H1 (cell line): ENCODE measurements around the gene USP30. TPM values are rescaled to one million over a fixed set of nuclear protein-coding genes. Genes with fewer than 3 reads are reported as not detected.

Experiments used
- CTCF ChIA-PET: fragments of 300-600 bp; sonication (Branson Sonifier 250); formaldehyde crosslinking; loops from one replicate; lab custom pipeline; 2021; ENCODE audit not compliant: partially characterized antibody; lab: Charles Lee
- POLR2A ChIA-PET: fragments of 300-600 bp; sonication (Branson Sonifier 250); formaldehyde crosslinking; loops from one replicate; lab custom pipeline; 2021; ENCODE audit warnings: inconsistent platforms; ENCODE audit not compliant: partially characterized antibody; lab: Charles Lee
- DNase-seq, 2 experiments: peaks; one replicate each; pipeline versions ENCODE4 v3.0.0 to v3.0.0-alpha.2; 2010 to 2022; ENCODE audit warnings: low spot score in 2 of 2, low read depth in 1 of 2, mixed read lengths in 1 of 2
- FAIRE-seq: peaks from 2 replicates; lab custom pipeline; 2011; peaks lifted over from hg19 to GRCh38; lab: Jason Lieb, UNC
- H2AFZ ChIP-seq: 2 replicates; pipeline ENCODE4 v1.8.1; 2012; ENCODE audit warnings: low read length, inconsistent platforms
- H2AK5ac ChIP-seq: 2 replicates; pipeline ENCODE4 v1.6.1; 2013; ENCODE audit warnings: low read depth, low read length
- H2BK120ac ChIP-seq: replicated peaks from 2 replicates; pipeline ENCODE3; 2013; ENCODE audit warnings: low read depth, low read length, inconsistent platforms
- H2BK12ac ChIP-seq: 2 replicates; pipeline ENCODE4 v1.6.1; 2013; ENCODE audit warnings: low read depth, low read length
- H2BK15ac ChIP-seq: 2 replicates; pipeline ENCODE4 v1.6.1; 2013; ENCODE audit warnings: low read length
- H2BK20ac ChIP-seq: 2 replicates; pipeline ENCODE4 v1.6.1; 2013; ENCODE audit warnings: low read length
- H2BK5ac ChIP-seq: 2 replicates; pipeline ENCODE4 v1.6.1; 2013; ENCODE audit warnings: low read depth, low read length
- H3K14ac ChIP-seq: 2 replicates; pipeline ENCODE4 v1.6.1; 2013; ENCODE audit warnings: inconsistent platforms; ENCODE audit not compliant: insufficient read length
- H3K18ac ChIP-seq: 2 replicates; pipeline ENCODE4 v1.6.1; 2013; ENCODE audit warnings: low read length; ENCODE audit errors: extremely low read depth
- H3K23ac ChIP-seq: 2 replicates; pipeline ENCODE4 v1.6.1; 2013; ENCODE audit warnings: inconsistent platforms; ENCODE audit not compliant: insufficient read length
- H3K23me2 ChIP-seq: 2 replicates; pipeline ENCODE4 v1.6.1; 2013; ENCODE audit warnings: low read depth, low read length
- H3K27ac ChIP-seq: 2 replicates; pipeline ENCODE4 v1.6.1; 2011; ENCODE audit warnings: low read depth, low read length, inconsistent platforms
- H3K27me3 ChIP-seq, 4 experiments: replicated peaks in 1 of 4; 1 replicate in 1 of 4; 2 replicates in 3 of 4; pipeline versions ENCODE4 v1.6.1 to v1.8.1; 2011 to 2013; ENCODE audit warnings: low read length in 3 of 4, mild to moderate bottlenecking in 3 of 4, inconsistent platforms in 2 of 4, mixed read lengths in 2 of 4, moderate library complexity in 1 of 4; ENCODE audit not compliant: control insufficient read depth in 3 of 4, insufficient read depth in 3 of 4; ENCODE audit errors: extremely low read depth in 1 of 4
- H3K36me3 ChIP-seq, 4 experiments: 2 replicates each; pipeline versions ENCODE4 v1.6.1 to v1.8.1; 2011 to 2013; ENCODE audit warnings: mild to moderate bottlenecking in 4 of 4, low read length in 3 of 4, moderate library complexity in 2 of 4, control low read depth in 1 of 4, inconsistent platforms in 1 of 4; ENCODE audit not compliant: insufficient read depth in 4 of 4, control insufficient read depth in 2 of 4
- H3K4ac ChIP-seq: replicated peaks from 2 replicates; pipeline ENCODE3; 2013; ENCODE audit warnings: low read length, low read depth, mixed read lengths, inconsistent platforms; ENCODE audit not compliant: insufficient read length
- H3K4me1 ChIP-seq, 4 experiments: replicated peaks in 1 of 4; 1 replicate in 1 of 4; 2 replicates in 3 of 4; pipeline versions ENCODE4 v1.6.1 to v1.8.1; 2011 to 2013; ENCODE audit warnings: low read length in 3 of 4, inconsistent platforms in 2 of 4, mixed read lengths in 1 of 4; ENCODE audit not compliant: insufficient read depth in 4 of 4, control insufficient read depth in 3 of 4
- H3K4me2 ChIP-seq, 2 experiments: 2 replicates each; pipeline versions ENCODE4 v1.6.1 to v1.8.1; 2011 to 2013; ENCODE audit warnings: low read depth in 2 of 2, low read length in 2 of 2, control low read depth in 1 of 2, inconsistent platforms in 1 of 2, mild to moderate bottlenecking in 1 of 2; ENCODE audit not compliant: insufficient read depth in 1 of 2
- H3K4me3 ChIP-seq, 4 experiments: fragments of 200-600, 300-600 bp in 1 of 4; sonication (generic), shearing (Covaris generic), sonication (Bioruptor Twin) in 1 of 4; 2 replicates each; pipeline versions ENCODE4 v1.5.1 to v1.8.1; 2011 to 2016; ENCODE audit warnings: low read length in 4 of 4, low read depth in 3 of 4, control low read depth in 2 of 4, inconsistent platforms in 2 of 4, mild to moderate bottlenecking in 2 of 4, mixed read lengths in 1 of 4, moderate library complexity in 1 of 4; ENCODE audit not compliant: insufficient read depth in 2 of 4; ENCODE audit errors: extremely low read depth in 1 of 4
- H3K56ac ChIP-seq: replicated peaks from 2 replicates; pipeline ENCODE3; 2013; ENCODE audit warnings: low read depth, mild to moderate bottlenecking, mixed read lengths, low read length, inconsistent platforms; ENCODE audit not compliant: insufficient read length
- H3K79me1 ChIP-seq: 2 replicates; pipeline ENCODE4 v1.6.1; 2013; ENCODE audit warnings: low read depth, low read length, control low read depth
- H3K79me2 ChIP-seq, 2 experiments: 2 replicates each; pipeline versions ENCODE4 v1.6.1 to v1.8.1; 2012 to 2013; ENCODE audit warnings: low read length in 2 of 2, mild to moderate bottlenecking in 2 of 2, inconsistent platforms in 1 of 2; ENCODE audit not compliant: insufficient read depth in 2 of 2, control insufficient read depth in 1 of 2
- H3K9ac ChIP-seq, 4 experiments: replicated peaks in 1 of 4; 1 replicate in 1 of 4; 2 replicates in 3 of 4; pipeline versions ENCODE4 v1.6.1 to v1.8.1; 2011 to 2013; ENCODE audit warnings: low read depth in 3 of 4, low read length in 3 of 4, control low read depth in 2 of 4, mild to moderate bottlenecking in 2 of 4, moderate library complexity in 2 of 4, inconsistent platforms in 1 of 4; ENCODE audit errors: extremely low read depth in 1 of 4
- H3K9me3 ChIP-seq, 2 experiments: 2 replicates each; pipeline versions ENCODE4 v1.6.1 to v1.8.1; 2012 to 2013; ENCODE audit warnings: mild to moderate bottlenecking in 2 of 2, moderate library complexity in 2 of 2, control low read depth in 1 of 2, inconsistent platforms in 1 of 2, low read depth in 1 of 2, low read length in 1 of 2, mixed read lengths in 1 of 2; ENCODE audit not compliant: insufficient read depth in 2 of 2
- H4K20me1 ChIP-seq, 2 experiments: replicated peaks in 1 of 2; 2 replicates each; pipeline versions ENCODE3 to v1.8.1; 2011 to 2013; ENCODE audit warnings: inconsistent platforms in 2 of 2, low read length in 2 of 2, mild to moderate bottlenecking in 1 of 2; ENCODE audit not compliant: insufficient read depth in 2 of 2, control insufficient read depth in 1 of 2
- H4K5ac ChIP-seq: 2 replicates; pipeline ENCODE4 v1.6.1; 2013; ENCODE audit warnings: low read length, low read depth, mixed read lengths, inconsistent platforms; ENCODE audit not compliant: insufficient read length
- H4K8ac ChIP-seq: 2 replicates; pipeline ENCODE4 v1.8.0; 2013; ENCODE audit warnings: mild to moderate bottlenecking, moderate library complexity, low read length, inconsistent platforms; ENCODE audit not compliant: insufficient read depth; ENCODE audit errors: extremely low read depth
- H4K91ac ChIP-seq: replicated peaks from 2 replicates; pipeline ENCODE3; 2013; ENCODE audit warnings: low read length, mixed read lengths, inconsistent platforms; ENCODE audit not compliant: insufficient read length
- ATF3 ChIP-seq: IDR thresholded peaks from 2 replicates; pipeline ENCODE4 v1.6.1; 2011; ENCODE audit warnings: low read depth, mild to moderate bottlenecking, low read length; ENCODE audit not compliant: insufficient read depth
- FOSL1 ChIP-seq: IDR thresholded peaks from 2 replicates; pipeline ENCODE4 v1.6.1; 2011; ENCODE audit warnings: mild to moderate bottlenecking, low read depth, low read length, moderate library complexity; ENCODE audit not compliant: insufficient read depth
- GTF2F1 ChIP-seq: IDR thresholded peaks from 2 replicates; pipeline ENCODE4 v1.6.1; 2012; ENCODE audit warnings: low read depth, low read length, improper control_type of control experiment, borderline replicate concordance
- PHF8 ChIP-seq: fragments of 200-600 bp; sonication (generic); conservative IDR thresholded peaks from 2 replicates; pipeline ENCODE4 v1.7.1; 2012; ENCODE audit warnings: low read depth, mild to moderate bottlenecking, inconsistent platforms, low read length, moderate library complexity
- WGBS, 2 experiments: shearing (Covaris generic) in 1 of 2; methylation state at CpG; one replicate each; pipeline versions ENCODE4 v1.1.6 to v1.1.7; 2013 to 2015; ENCODE audit warnings: low lambda C conversion rate in 2 of 2, mixed read lengths in 2 of 2, inconsistent platforms in 1 of 2, low coverage in 1 of 2, missing lambda C conversion rate in 1 of 2; ENCODE audit not compliant: insufficient replicate concordance in 2 of 2, insufficient coverage in 1 of 2, insufficient read length in 1 of 2; ENCODE audit errors: extremely low coverage in 1 of 2, missing lambda C conversion rate in 1 of 2; 5-methylcytosine and 5-hydroxymethylcytosine counted together
- polyA plus RNA-seq, 7 experiments: library from polyadenylated mRNA; depleted of rRNA in 3 of 7; stranded (reverse) in 5 of 7; unstranded in 2 of 7; fragments of >200 nt in 5 of 7; fragments of 200-250 nt in 2 of 7; gene quantifications; 1 replicate in 5 of 7; 2 replicates in 1 of 7; 4 replicates in 1 of 7; pipeline versions ENCODE4 v1.2.1 to v1.2.3, GENCODE V29; 2011 to 2013; ENCODE audit warnings: missing spikeins in 2 of 7, mixed read lengths in 2 of 7
- total RNA-seq: library from RNA; stranded (reverse); fragmentation: NEBNext Ultra II Directional; extraction: Animal tissue kit (Norgen Biotek cat#: 25700); gene quantifications from 2 replicates; pipeline ENCODE4 v1.2.1, GENCODE V29; 2021

The USP30 gene
- total and polyA plus RNA-seq, 2 of the 8 experiments (the other 6 are each of a cell fraction or from before 2014, with no cell fraction given) = 7.0 to 12.2 TPM

GRCh38 chr12:109126784-109127183, 74.4 kb downstream of the USP30 start:
- Histone ChIP-seq H2BK5ac (no peak overlapping the region), H3K27me3 (no peaks in the 10 kb centered on the region), H3K56ac (no peak overlapping the region), H3K79me1 (no peaks in the 10 kb centered on the region), H4K5ac (no peak overlapping the region), H3K4me2 (no peak overlapping the region), H3K9me3 (no peaks in the 10 kb centered on the region), H3K4me1 (peaks cover 0 to 3% (median 0%) of the 10 kb centered on the region in 4 experiments; a peak in 1 of 7 replicates), H3K23ac (no peak overlapping the region), H2AFZ (no peak overlapping the region), H3K36me3 (no peaks in the 10 kb centered on the region), H3K79me2 (no peaks in the 10 kb centered on the region), H4K91ac (no peak overlapping the region), H2AK5ac (no peak overlapping the region), H3K4ac (no peak overlapping the region), H3K18ac (no peak overlapping the region), H3K27ac (no peak overlapping the region), H3K9ac (no peak overlapping the region), H2BK12ac (no peak overlapping the region), H3K14ac (no peak overlapping the region), H3K23me2 (no peaks in the 10 kb centered on the region), H3K4me3 (no peak overlapping the region), H4K8ac (no peak overlapping the region), H2BK120ac (no peak overlapping the region), H2BK20ac (no peak overlapping the region), H4K20me1 (no peaks in the 10 kb centered on the region), H2BK15ac (no peak overlapping the region)
- CTCF ChIA-PET = no interaction called here
- no peak for DNase-seq
- FAIRE-seq = no peak
- TF ChIP-seq PHF8 = no peak
- no peak for TF ChIP-seq GTF2F1
- TF ChIP-seq ATF3 = no peak
- TF ChIP-seq FOSL1 = no peak
- POLR2A ChIA-PET = interaction anchor here (1.0 kb wide), 1 partner anchor 24 kb away, joined by 3 read pairs; no protein-coding TSS in a partner anchor
- 91% methylated on average over 3 of the region's 3 CpGs; no CpG with 5 or more reads in 1 of the 2 experiments for WGBS, 2 experiments
